PFSK-1 (cell line): ENCODE measurements around the gene SNAPC3.

ENCODE experiments used
- POLR2AphosphoS5 ChIP-seq: IDR thresholded peaks from 2 replicates; pipeline ENCODE4 v1.6.1; 2012; ENCODE audit warnings: low read depth, mild to moderate bottlenecking, control low read depth, low read length, moderate library complexity
- REST ChIP-seq, 2 experiments: IDR thresholded peaks; 2 replicates each; pipeline versions ENCODE4 v1.6.1 to v1.8.0; 2011 to 2012; ENCODE audit warnings: low read depth in 2 of 2, low read length in 2 of 2, control low read depth in 1 of 2, inconsistent platforms in 1 of 2, mild to moderate bottlenecking in 1 of 2, moderate library complexity in 1 of 2; ENCODE audit not compliant: insufficient read depth in 1 of 2
- TAF1 ChIP-seq: IDR thresholded peaks from 2 replicates; pipeline ENCODE4 v1.6.1; 2012; ENCODE audit warnings: low read length, control low read depth, borderline replicate concordance; ENCODE audit not compliant: insufficient read depth

GRCh38 chr9:15430920-15431844 lies 8.5 kb downstream of the SNAPC3 start:
- TF ChIP-seq REST (IDR thresholded peaks at IDR 0.05; ENCODE audit: insufficient read depth in 1 of 2, low read depth in 2 of 2, low read length in 2 of 2) (no peak), POLR2AphosphoS5 (no peak), TAF1 (no peak)
